Measurements from ENCODE around the gene CPPED1.

CPPED1 gene

GRCh38 chr16:12628536-12628935 is 175.2 kb downstream of the CPPED1 start:
- ATAC-seq (replicated peaks; ENCODE audit: extremely low read depth, poor library complexity, severe bottlenecking) (no peak), DNase-seq (ENCODE audit: low spot score in 2 of 2) (no peak)
- H3K4me1 Mint-ChIP-seq = no peaks in the 10 kb centered on the region
- no peaks in the 10 kb centered on the region for H3K36me3 Mint-ChIP-seq (ENCODE audit: insufficient read depth)
- H3K4me3 Mint-ChIP-seq = no peak overlapping the region
- peaks cover 42% of the 10 kb centered on the region for H3K27me3 Mint-ChIP-seq
- H3K27ac Mint-ChIP-seq (ENCODE audit: low read depth) = no peak overlapping the region
- no peaks in the 10 kb centered on the region for H3K9me3 Mint-ChIP-seq

GRCh38 chr16:12627394-12627793 is 176.3 kb downstream of the CPPED1 start:
- Mint-ChIP-seq H3K9me3 (no peaks in the 10 kb centered on the region), H3K4me3 (no peak overlapping the region), H3K27ac (ENCODE audit: low read depth) (no peak overlapping the region), H3K27me3 (peaks cover 31% of the 10 kb centered on the region), H3K4me1 (no peaks in the 10 kb centered on the region), H3K36me3 (ENCODE audit: insufficient read depth) (no peaks in the 10 kb centered on the region)
- DNase-seq (ENCODE audit: low spot score in 2 of 2) = no peak
- ATAC-seq (replicated peaks; ENCODE audit: extremely low read depth, poor library complexity, severe bottlenecking) = no peak

GRCh38 chr16:12626411-12626810 is 177.3 kb downstream of the CPPED1 start:
- Mint-ChIP-seq H3K27ac (ENCODE audit: low read depth) (no peak overlapping the region), H3K27me3 (peaks cover 31% of the 10 kb centered on the region), H3K36me3 (ENCODE audit: insufficient read depth) (no peaks in the 10 kb centered on the region), H3K4me3 (no peak overlapping the region), H3K9me3 (no peaks in the 10 kb centered on the region), H3K4me1 (no peaks in the 10 kb centered on the region)
- DNase-seq (ENCODE audit: low spot score in 2 of 2) = no peak
- ATAC-seq (replicated peaks; ENCODE audit: extremely low read depth, poor library complexity, severe bottlenecking) = no peak

- H3K36me3 Mint-ChIP-seq (ENCODE audit: insufficient read depth) = no peaks in the 10 kb centered on the region
- no peaks in the 10 kb centered on the region for H3K4me1 Mint-ChIP-seq
Measured at GRCh38 chr16:12625716-12626115, 178.0 kb downstream of the CPPED1 start.

GRCh38 chr16:12625068-12625467 is 178.6 kb downstream of the CPPED1 start:
- Mint-ChIP-seq H3K4me1 (no peaks in the 10 kb centered on the region), H3K9me3 (no peaks in the 10 kb centered on the region), H3K27ac (ENCODE audit: low read depth) (no peak overlapping the region), H3K36me3 (ENCODE audit: insufficient read depth) (no peaks in the 10 kb centered on the region), H3K27me3 (peaks cover 20% of the 10 kb centered on the region), H3K4me3 (no peak overlapping the region)
- ATAC-seq (replicated peaks; ENCODE audit: extremely low read depth, poor library complexity, severe bottlenecking) = no peak
- DNase-seq (ENCODE audit: low spot score in 2 of 2) = no peak

More at GRCh38 chr16:12625716-12626115, 178.0 kb downstream of the CPPED1 start:
- Mint-ChIP-seq H3K27me3 (peaks cover 26% of the 10 kb centered on the region), H3K4me3 (no peak overlapping the region), H3K9me3 (no peaks in the 10 kb centered on the region), H3K27ac (ENCODE audit: low read depth) (no peak overlapping the region)
- ATAC-seq (replicated peaks; ENCODE audit: extremely low read depth, poor library complexity, severe bottlenecking) (no peak), DNase-seq (ENCODE audit: low spot score in 2 of 2) (no peak)

- Mint-ChIP-seq H3K36me3 (ENCODE audit: insufficient read depth) (no peaks in the 10 kb centered on the region), H3K27ac (ENCODE audit: low read depth) (no peak overlapping the region), H3K4me1 (no peaks in the 10 kb centered on the region)
Measured at GRCh38 chr16:12620150-12620549, 183.5 kb downstream of the CPPED1 start.

GRCh38 chr16:12618515-12618914 is 185.2 kb downstream of the CPPED1 start:
- Mint-ChIP-seq H3K4me1 (no peaks in the 10 kb centered on the region), H3K9me3 (no peaks in the 10 kb centered on the region), H3K36me3 (ENCODE audit: insufficient read depth) (no peaks in the 10 kb centered on the region), H3K4me3 (no peak overlapping the region), H3K27me3 (peaks cover 17% of the 10 kb centered on the region), H3K27ac (ENCODE audit: low read depth) (no peak overlapping the region)
- ATAC-seq (replicated peaks; ENCODE audit: extremely low read depth, poor library complexity, severe bottlenecking) (no peak), DNase-seq (ENCODE audit: low spot score in 2 of 2) (no peak)

More at GRCh38 chr16:12620150-12620549, 183.5 kb downstream of the CPPED1 start:
- H3K9me3 Mint-ChIP-seq = no peaks in the 10 kb centered on the region
- ATAC-seq (replicated peaks; ENCODE audit: extremely low read depth, poor library complexity, severe bottlenecking) (no peak), DNase-seq (ENCODE audit: low spot score in 2 of 2) (no peak)
- H3K4me3 Mint-ChIP-seq = no peak overlapping the region
- peaks cover 8% of the 10 kb centered on the region for H3K27me3 Mint-ChIP-seq

GRCh38 chr16:12617401-12617819 is 186.3 kb downstream of the CPPED1 start:
- Mint-ChIP-seq H3K36me3 (ENCODE audit: insufficient read depth) (no peaks in the 10 kb centered on the region), H3K9me3 (no peaks in the 10 kb centered on the region), H3K27me3 (peaks cover 28% of the 10 kb centered on the region), H3K27ac (ENCODE audit: low read depth) (no peak overlapping the region), H3K4me3 (no peak overlapping the region), H3K4me1 (no peaks in the 10 kb centered on the region)
- ATAC-seq (replicated peaks; ENCODE audit: extremely low read depth, poor library complexity, severe bottlenecking) = no peak
- DNase-seq (ENCODE audit: low spot score in 2 of 2) = no peak

- Mint-ChIP-seq H3K27me3 (peaks cover 31% of the 10 kb centered on the region), H3K4me3 (no peak overlapping the region), H3K9me3 (no peaks in the 10 kb centered on the region), H3K36me3 (ENCODE audit: insufficient read depth) (no peaks in the 10 kb centered on the region), H3K4me1 (no peaks in the 10 kb centered on the region), H3K27ac (ENCODE audit: low read depth) (no peak overlapping the region)
- no peak for ATAC-seq (replicated peaks; ENCODE audit: extremely low read depth, poor library complexity, severe bottlenecking)
- no peak for DNase-seq (ENCODE audit: low spot score in 2 of 2)
Measured at GRCh38 chr16:12614662-12615278, 188.9 kb downstream of the CPPED1 start.

- no peaks in the 10 kb centered on the region for H3K9me3 Mint-ChIP-seq
- DNase-seq (ENCODE audit: low spot score in 2 of 2) (no peak), ATAC-seq (replicated peaks; ENCODE audit: extremely low read depth, poor library complexity, severe bottlenecking) (no peak)
- no peaks in the 10 kb centered on the region for H3K4me1 Mint-ChIP-seq
- H3K27me3 Mint-ChIP-seq = peaks cover 31% of the 10 kb centered on the region
- H3K27ac Mint-ChIP-seq (ENCODE audit: low read depth) = no peak overlapping the region
- H3K4me3 Mint-ChIP-seq = no peak overlapping the region
- H3K36me3 Mint-ChIP-seq (ENCODE audit: insufficient read depth) = no peaks in the 10 kb centered on the region
Measured at GRCh38 chr16:12613992-12614661, 189.6 kb downstream of the CPPED1 start.

- ATAC-seq (replicated peaks; ENCODE audit: extremely low read depth, poor library complexity, severe bottlenecking) = no peak
- Mint-ChIP-seq H3K4me1 (no peaks in the 10 kb centered on the region), H3K27me3 (peaks cover 27% of the 10 kb centered on the region), H3K36me3 (ENCODE audit: insufficient read depth) (no peaks in the 10 kb centered on the region), H3K4me3 (no peak overlapping the region), H3K27ac (ENCODE audit: low read depth) (no peak overlapping the region), H3K9me3 (no peaks in the 10 kb centered on the region)
- DNase-seq (ENCODE audit: low spot score in 2 of 2) = no peak
Measured at GRCh38 chr16:12613131-12613991, 190.3 kb downstream of the CPPED1 start.

- Mint-ChIP-seq H3K36me3 (ENCODE audit: insufficient read depth) (no peaks in the 10 kb centered on the region), H3K4me3 (no peak overlapping the region), H3K27me3 (peaks cover 23% of the 10 kb centered on the region), H3K4me1 (no peaks in the 10 kb centered on the region), H3K9me3 (no peaks in the 10 kb centered on the region), H3K27ac (ENCODE audit: low read depth) (no peak overlapping the region)
- DNase-seq (ENCODE audit: low spot score in 2 of 2) (no peak), ATAC-seq (replicated peaks; ENCODE audit: extremely low read depth, poor library complexity, severe bottlenecking) (no peak)
Measured at GRCh38 chr16:12612598-12613101, 191.0 kb downstream of the CPPED1 start.
